ENCODE data around the gene FAM110C. TPM values are rescaled to one million over a fixed set of nuclear protein-coding genes. Genes with fewer than 3 reads are reported as not detected.
"Not testable (repeated sequence)": the region's sequence is repeated elsewhere in the genome, so short reads cannot be mapped to it uniquely, and the experiment has no call there.

The FAM110C gene
- total RNA-seq, 4 donors from 2014 or later = 0.51 to 13.2 (median 8.5) TPM

- TF ChIP-seq CTCF (IDR thresholded peaks at IDR 0.05) (no peak), POLR2A (IDR thresholded peaks at IDR 0.05) (no peak)
- intact Hi-C loops (cut with DNase I; ENCODE audit: low total_unique reads) = no loop called here
Observed at GRCh38 chr2:28406-28975, 17.8 kb downstream of the FAM110C start.

GRCh38 chr2:26891-27290 lies 19.4 kb downstream of the FAM110C start:
- Histone ChIP-seq H3K27ac (no peak overlapping the region), H3K9me3 (no peaks in the 10 kb centered on the region), H3K4me1 (no peaks in the 10 kb centered on the region), H3K36me3 (no peaks in the 10 kb centered on the region), H3K4me3 (no peak overlapping the region), H3K27me3 (no peaks in the 10 kb centered on the region)
- TF ChIP-seq POLR2A (IDR thresholded peaks at IDR 0.05) (no peak), CTCF (IDR thresholded peaks at IDR 0.05) (no peak)
- intact Hi-C loops (cut with DNase I; ENCODE audit: low total_unique reads) = no loop called here
- no peak for DNase-seq

More at GRCh38 chr2:28406-28975, 17.8 kb downstream of the FAM110C start:
- no peak overlapping the region for H3K27ac ChIP-seq
- no peaks in the 10 kb centered on the region for H3K4me1 ChIP-seq
- H3K9me3 ChIP-seq = no peaks in the 10 kb centered on the region
- no peaks in the 10 kb centered on the region for H3K27me3 ChIP-seq
- no peaks in the 10 kb centered on the region for H3K36me3 ChIP-seq
- no peak overlapping the region for H3K4me3 ChIP-seq
- no peak for DNase-seq

GRCh38 chr2:25543-25942 lies 20.8 kb downstream of the FAM110C start:
- Histone ChIP-seq H3K4me1 (no peaks in the 10 kb centered on the region), H3K27me3 (no peaks in the 10 kb centered on the region), H3K4me3 (no peak overlapping the region), H3K36me3 (no peaks in the 10 kb centered on the region), H3K9me3 (no peaks in the 10 kb centered on the region), H3K27ac (no peak overlapping the region)
- no peak for TF ChIP-seq POLR2A (IDR thresholded peaks at IDR 0.05)
- TF ChIP-seq CTCF (IDR thresholded peaks at IDR 0.05) = no peak
- intact Hi-C loops (cut with DNase I; ENCODE audit: low total_unique reads) = no loop called here
- DNase-seq = no peak

- intact Hi-C loops (cut with DNase I; ENCODE audit: low total_unique reads) = not testable (repeated sequence)
Observed at GRCh38 chr2:24591-24990, 21.7 kb downstream of the FAM110C start.

GRCh38 chr2:24107-24506 lies 22.2 kb downstream of the FAM110C start:
- no peaks in the 10 kb centered on the region for H3K36me3 ChIP-seq

More at GRCh38 chr2:24591-24990, 21.7 kb downstream of the FAM110C start:
- H3K4me1 ChIP-seq, H3K4me3 ChIP-seq, H3K9me3 ChIP-seq, H3K36me3 ChIP-seq, H3K27me3 ChIP-seq, H3K27ac ChIP-seq, DNase-seq: not testable (repeated sequence)

More at GRCh38 chr2:24107-24506, 22.2 kb downstream of the FAM110C start:
- no peaks in the 10 kb centered on the region for H3K27me3 ChIP-seq
- H3K27ac ChIP-seq = no peak overlapping the region
- H3K9me3 ChIP-seq = no peaks in the 10 kb centered on the region
- H3K4me1 ChIP-seq = no peaks in the 10 kb centered on the region
- TF ChIP-seq POLR2A (IDR thresholded peaks at IDR 0.05) (no peak), CTCF (IDR thresholded peaks at IDR 0.05) (no peak)
- no peak overlapping the region for H3K4me3 ChIP-seq
- DNase-seq = no peak
- intact Hi-C loops (cut with DNase I; ENCODE audit: low total_unique reads) = no loop called here

Data from uterus (tissue), 4 donors.